Suppressor macrophage treated with lipopolysaccharide for 1 hour (primary cell): Measurements from ENCODE around the gene SMAD9.

Experiments used
- DNase-seq, 3 donors: peaks; one replicate each; pipeline ENCODE4 v3.0.0-alpha.2; 2020 to 2022

SMAD9 gene

GRCh38 chr13:36814465-36814864 is 105.6 kb downstream of the SMAD9 start:
- peak; percentile 24 to 31 (median 30) for DNase-seq

- no peak for DNase-seq
Measured at GRCh38 chr13:36813225-36813624, 106.8 kb downstream of the SMAD9 start.

GRCh38 chr13:36807616-36808015 is 112.4 kb downstream of the SMAD9 start:
- no peak for DNase-seq

- DNase-seq = no peak
Measured at GRCh38 chr13:36806102-36806501, 113.9 kb downstream of the SMAD9 start.

- no peak for DNase-seq
Measured at GRCh38 chr13:36804588-36804987, 115.5 kb downstream of the SMAD9 start.

- no peak for DNase-seq
Measured at GRCh38 chr13:36801035-36801434, 119.0 kb downstream of the SMAD9 start.

GRCh38 chr13:36796052-36796451 is 124.0 kb downstream of the SMAD9 start:
- DNase-seq = no peak

GRCh38 chr13:36795463-36795862 is 124.6 kb downstream of the SMAD9 start:
- DNase-seq = no peak
